ENCODE data around the gene INPP5D. TPM values are rescaled to one million over a fixed set of nuclear protein-coding genes. Genes with fewer than 3 reads are reported as not detected.
"Not testable (repeated sequence)": the region's sequence is repeated elsewhere in the genome, so short reads cannot be mapped to it uniquely, and the experiment has no call there.

INPP5D gene
- total and polyA plus RNA-seq, 2 donors (not counting 1 experiment from before 2014, with no cell fraction given) = 152 to 444 TPM

GRCh38 chr2:233051241-233052149 lies 8.6 kb upstream of the INPP5D start:
- no peaks in the 10 kb centered on the region for H3K36me3 ChIP-seq (replicated peaks in 1 of 2; ENCODE audit: control extremely low read depth in 1 of 2, control insufficient read depth in 1 of 2, extremely low read depth in 1 of 2, insufficient read depth in 2 of 2, low read length in 1 of 2)
- Mint-ChIP-seq H3K27ac (no peak overlapping the region), H3K27me3 (no peaks in the 10 kb centered on the region), H3K4me1 (peaks cover 9% of the 10 kb centered on the region), H3K9me3 (ENCODE audit: insufficient read depth) (no peaks in the 10 kb centered on the region), H3K4me3 (no peak overlapping the region)
- WGBS (ENCODE audit: insufficient coverage) = 80% methylated on average over 22 of the region's 24 CpGs
- H3K79me2 ChIP-seq (ENCODE audit: control insufficient read depth, insufficient read depth, low read length) = peaks cover 17% of the 10 kb centered on the region
- no peaks in the 10 kb centered on the region for H3K27me3 ChIP-seq (replicated peaks in 1 of 4; ENCODE audit: control extremely low read depth in 1 of 4, control insufficient read depth in 3 of 4, insufficient read depth in 4 of 4, low read length in 3 of 4)
- no peak overlapping the region for H2AFZ ChIP-seq (ENCODE audit: insufficient read depth, low read depth, low read length, poor library complexity, severe bottlenecking)
- no peak overlapping the region for H3K27ac ChIP-seq (ENCODE audit: low read length in 2 of 2)
- CTCF ChIA-PET = interaction anchor here (1.1 to 4.3 kb wide), 5 partner anchors 9 to 199 kb away, joined by 3 to 32 read pairs (median 14); partner anchors contain the start of gene INPP5D
- DNase-seq (no peak), ATAC-seq (ENCODE audit: low read depth) (no peak)
- no peak overlapping the region for H3K9ac ChIP-seq (ENCODE audit: low read length)
- H3K4me2 ChIP-seq (replicated peaks; ENCODE audit: low read depth, low read length, poor library complexity, severe bottlenecking) = no peak overlapping the region
- peaks cover 7 to 8% of the 10 kb centered on the region in 2 donors for H3K4me1 ChIP-seq (ENCODE audit: control insufficient read depth in 2 of 2, insufficient read depth in 2 of 2, low read length in 2 of 2)
- POLR2A ChIA-PET = no interaction called here
- no peaks in the 10 kb centered on the region for H4K20me1 ChIP-seq (ENCODE audit: control insufficient read depth, insufficient read depth, low read length, poor library complexity, severe bottlenecking)
- TF ChIP-seq EZH2 (IDR thresholded peaks at IDR 0.05; ENCODE audit: borderline replicate concordance, insufficient read depth, low read depth, low read length, poor library complexity, severe bottlenecking) = no peak
- TF ChIP-seq, protein P1, sequence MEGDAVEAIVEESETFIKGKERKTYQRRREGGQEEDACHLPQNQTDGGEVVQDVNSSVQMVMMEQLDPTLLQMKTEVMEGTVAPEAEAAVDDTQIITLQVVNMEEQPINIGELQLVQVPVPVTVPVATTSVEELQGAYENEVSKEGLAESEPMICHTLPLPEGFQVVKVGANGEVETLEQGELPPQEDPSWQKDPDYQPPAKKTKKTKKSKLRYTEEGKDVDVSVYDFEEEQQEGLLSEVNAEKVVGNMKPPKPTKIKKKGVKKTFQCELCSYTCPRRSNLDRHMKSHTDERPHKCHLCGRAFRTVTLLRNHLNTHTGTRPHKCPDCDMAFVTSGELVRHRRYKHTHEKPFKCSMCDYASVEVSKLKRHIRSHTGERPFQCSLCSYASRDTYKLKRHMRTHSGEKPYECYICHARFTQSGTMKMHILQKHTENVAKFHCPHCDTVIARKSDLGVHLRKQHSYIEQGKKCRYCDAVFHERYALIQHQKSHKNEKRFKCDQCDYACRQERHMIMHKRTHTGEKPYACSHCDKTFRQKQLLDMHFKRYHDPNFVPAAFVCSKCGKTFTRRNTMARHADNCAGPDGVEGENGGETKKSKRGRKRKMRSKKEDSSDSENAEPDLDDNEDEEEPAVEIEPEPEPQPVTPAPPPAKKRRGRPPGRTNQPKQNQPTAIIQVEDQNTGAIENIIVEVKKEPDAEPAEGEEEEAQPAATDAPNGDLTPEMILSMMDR (IDR thresholded peaks at IDR 0.05) = no peak
- H3K4me3 ChIP-seq (ENCODE audit: control extremely low read depth in 1 of 5, extremely low read depth in 1 of 5, insufficient read depth in 1 of 5, low read depth in 2 of 5, low read length in 4 of 5) = no peak overlapping the region
- H3K9me3 ChIP-seq (ENCODE audit: control extremely low read depth in 1 of 3, control insufficient read depth in 2 of 3, insufficient read depth in 1 of 3, low read length in 2 of 3) = no peaks in the 10 kb centered on the region
- intact Hi-C loops (cut with micrococcal nuclease) = loop anchor here (5.0 kb wide), 1 partner anchor 199 kb away; no protein-coding TSS in a partner anchor

- H3K4me1 ChIP-seq (ENCODE audit: control insufficient read depth in 2 of 2, insufficient read depth in 2 of 2, low read length in 2 of 2); H3K4me1 Mint-ChIP-seq; H4K20me1 ChIP-seq (ENCODE audit: control insufficient read depth, insufficient read depth, low read length, poor library complexity, severe bottlenecking); H3K4me2 ChIP-seq (replicated peaks; ENCODE audit: low read depth, low read length, poor library complexity, severe bottlenecking); POLR2A ChIA-PET; H3K9me3 Mint-ChIP-seq (ENCODE audit: insufficient read depth); H3K9me3 ChIP-seq (ENCODE audit: control extremely low read depth in 1 of 3, control insufficient read depth in 2 of 3, insufficient read depth in 1 of 3, low read length in 2 of 3); H3K27me3 ChIP-seq (replicated peaks in 1 of 4; ENCODE audit: control extremely low read depth in 1 of 4, control insufficient read depth in 3 of 4, insufficient read depth in 4 of 4, low read length in 3 of 4); H3K27me3 Mint-ChIP-seq; H3K27ac Mint-ChIP-seq; H3K4me3 ChIP-seq (ENCODE audit: control extremely low read depth in 1 of 5, extremely low read depth in 1 of 5, insufficient read depth in 1 of 5, low read depth in 2 of 5, low read length in 4 of 5); ATAC-seq (ENCODE audit: low read depth); H3K36me3 ChIP-seq (replicated peaks in 1 of 2; ENCODE audit: control extremely low read depth in 1 of 2, control insufficient read depth in 1 of 2, extremely low read depth in 1 of 2, insufficient read depth in 2 of 2, low read length in 1 of 2); H2AFZ ChIP-seq (ENCODE audit: insufficient read depth, low read depth, low read length, poor library complexity, severe bottlenecking); H3K27ac ChIP-seq (ENCODE audit: low read length in 2 of 2); H3K4me3 Mint-ChIP-seq; DNase-seq; H3K9ac ChIP-seq (ENCODE audit: low read length): not testable (repeated sequence)
- CTCF ChIA-PET = interaction anchor here (0.7 to 4.3 kb wide), 16 partner anchors 8 to 199 kb away, joined by 3 to 38 read pairs (median 8); partner anchors contain the start of gene ATG16L1
- WGBS (ENCODE audit: insufficient coverage) = 98% methylated on average over 3 of the region's 4 CpGs
- intact Hi-C loops (cut with micrococcal nuclease) = loop anchor here (5.0 kb wide), 1 partner anchor 200 kb away; no protein-coding TSS in a partner anchor
- peaks cover 17% of the 10 kb centered on the region for H3K79me2 ChIP-seq (ENCODE audit: control insufficient read depth, insufficient read depth, low read length)
Measured at GRCh38 chr2:233052517-233052916, 7.6 kb upstream of the INPP5D start.
